Astrocyte (in vitro differentiated cells and primary cell): ENCODE measurements around the gene RASL10B. TPM values are rescaled to one million over a fixed set of nuclear protein-coding genes. Genes with fewer than 3 reads are reported as not detected.
A peak's percentile ranks its signal among the peaks of the same experiment; 100 is the strongest.

Experiments used
- DNase-seq: peaks from one replicate; pipeline ENCODE4 v3.0.0-alpha.2; 2010; ENCODE audit warnings: low read depth
- FAIRE-seq: peaks from 2 replicates; lab custom pipeline; 2011; peaks lifted over from hg19 to GRCh38; lab: Jason Lieb, UNC
- H2AFZ ChIP-seq: 2 replicates; pipeline ENCODE4 v1.6.0; 2012; ENCODE audit warnings: low read depth, low read length, inconsistent platforms
- H3K27ac ChIP-seq: 2 replicates; pipeline ENCODE4 v1.5.1; 2011; ENCODE audit warnings: low read depth, low read length, inconsistent platforms
- H3K27me3 ChIP-seq: 2 replicates; pipeline ENCODE4 v1.6.0; 2011; ENCODE audit warnings: low read length, inconsistent platforms; ENCODE audit not compliant: insufficient read depth
- H3K36me3 ChIP-seq: 2 replicates; pipeline ENCODE4 v1.5.1; 2011; ENCODE audit warnings: low read length, inconsistent platforms; ENCODE audit not compliant: insufficient read depth
- H3K4me1 ChIP-seq: 2 replicates; pipeline ENCODE4 v1.5.1; 2011; ENCODE audit warnings: low read length, inconsistent platforms; ENCODE audit not compliant: insufficient read depth
- H3K4me2 ChIP-seq: 2 replicates; pipeline ENCODE4 v1.6.0; 2012; ENCODE audit warnings: low read length, inconsistent platforms
- H3K4me3 ChIP-seq: 2 replicates; pipeline ENCODE4 v1.5.1; 2011; ENCODE audit warnings: low read depth, mild to moderate bottlenecking, low read length, inconsistent platforms; ENCODE audit not compliant: insufficient read depth
- H3K79me2 ChIP-seq: 2 replicates; pipeline ENCODE4 v1.6.0; 2012; ENCODE audit warnings: mild to moderate bottlenecking, low read length, inconsistent platforms; ENCODE audit not compliant: insufficient read depth
- H3K9ac ChIP-seq: 2 replicates; pipeline ENCODE4 v1.6.0; 2012; ENCODE audit warnings: mild to moderate bottlenecking, low read length, inconsistent platforms
- H3K9me3 ChIP-seq: 2 replicates; pipeline ENCODE4 v1.5.1; 2012; ENCODE audit warnings: low read depth, mild to moderate bottlenecking, low read length, inconsistent platforms; ENCODE audit not compliant: insufficient read depth
- H4K20me1 ChIP-seq: 2 replicates; pipeline ENCODE4 v1.6.0; 2012; ENCODE audit warnings: low read length, inconsistent platforms; ENCODE audit not compliant: insufficient read depth
- H3K27ac Mint-ChIP-seq: one replicate; pipeline ENCODE4 v1.8.0; 2021; ENCODE audit warnings: mild to moderate bottlenecking, mixed read lengths; ENCODE audit not compliant: unreplicated experiment
- H3K27me3 Mint-ChIP-seq: one replicate; pipeline ENCODE4 v1.8.0; 2021; ENCODE audit warnings: low read depth, mixed read lengths; ENCODE audit not compliant: unreplicated experiment
- H3K36me3 Mint-ChIP-seq: one replicate; pipeline ENCODE4 v1.8.0; 2021; ENCODE audit warnings: low read depth, mixed read lengths; ENCODE audit not compliant: unreplicated experiment
- H3K4me1 Mint-ChIP-seq: one replicate; pipeline ENCODE4 v1.8.0; 2021; ENCODE audit warnings: low read depth, mixed read lengths; ENCODE audit not compliant: unreplicated experiment
- H3K4me3 Mint-ChIP-seq: one replicate; pipeline ENCODE4 v1.8.0; 2021; ENCODE audit warnings: mild to moderate bottlenecking, moderate library complexity, mixed read lengths; ENCODE audit not compliant: unreplicated experiment
- H3K9me3 Mint-ChIP-seq: one replicate; pipeline ENCODE4 v1.8.0; 2021; ENCODE audit warnings: mild to moderate bottlenecking, mixed read lengths; ENCODE audit not compliant: unreplicated experiment
- EZH2 ChIP-seq: IDR thresholded peaks from 2 replicates; pipeline ENCODE4 v1.6.1; 2012; ENCODE audit warnings: mild to moderate bottlenecking, low read length, inconsistent platforms; ENCODE audit not compliant: insufficient read depth
- total RNA-seq: library from RNA; stranded (reverse); gene quantifications from 2 replicates; pipeline ENCODE4 v1.2.1, GENCODE V29; 2021
- TF ChIP-seq, protein P1 (sequence below): IDR thresholded peaks from 2 replicates; pipeline ENCODE4 v1.5.1; 2011; ENCODE audit warnings: low read depth, mild to moderate bottlenecking, inconsistent platforms, low read length, moderate library complexity; ENCODE audit not compliant: insufficient read depth

Gene RASL10B
- total RNA-seq, 1 donor from 2014 or later, result 21.7 TPM

GRCh38 chr17:35730400-35731005, 936 bp upstream of the RASL10B start:
- Histone ChIP-seq H3K9me3 (no peaks in the 10 kb centered on the region), H3K4me3 (no peak overlapping the region), H3K36me3 (peaks cover 11% of the 10 kb centered on the region), H3K27ac (no peak overlapping the region), H3K9ac (no peak overlapping the region), H4K20me1 (peaks cover 32% of the 10 kb centered on the region), H3K79me2 (no peaks in the 10 kb centered on the region), H3K4me2 (peak overlapping the region; percentile 78), H3K27me3 (no peaks in the 10 kb centered on the region), H2AFZ (no peak overlapping the region), H3K4me1 (peaks cover 30% of the 10 kb centered on the region)
- peaks cover 39% of the 10 kb centered on the region for H3K4me1 Mint-ChIP-seq
- peak overlapping the region; percentile 81 for H3K4me3 Mint-ChIP-seq
- peaks cover 16% of the 10 kb centered on the region for H3K36me3 Mint-ChIP-seq
- FAIRE-seq, result no peak
- TF ChIP-seq, protein P1, sequence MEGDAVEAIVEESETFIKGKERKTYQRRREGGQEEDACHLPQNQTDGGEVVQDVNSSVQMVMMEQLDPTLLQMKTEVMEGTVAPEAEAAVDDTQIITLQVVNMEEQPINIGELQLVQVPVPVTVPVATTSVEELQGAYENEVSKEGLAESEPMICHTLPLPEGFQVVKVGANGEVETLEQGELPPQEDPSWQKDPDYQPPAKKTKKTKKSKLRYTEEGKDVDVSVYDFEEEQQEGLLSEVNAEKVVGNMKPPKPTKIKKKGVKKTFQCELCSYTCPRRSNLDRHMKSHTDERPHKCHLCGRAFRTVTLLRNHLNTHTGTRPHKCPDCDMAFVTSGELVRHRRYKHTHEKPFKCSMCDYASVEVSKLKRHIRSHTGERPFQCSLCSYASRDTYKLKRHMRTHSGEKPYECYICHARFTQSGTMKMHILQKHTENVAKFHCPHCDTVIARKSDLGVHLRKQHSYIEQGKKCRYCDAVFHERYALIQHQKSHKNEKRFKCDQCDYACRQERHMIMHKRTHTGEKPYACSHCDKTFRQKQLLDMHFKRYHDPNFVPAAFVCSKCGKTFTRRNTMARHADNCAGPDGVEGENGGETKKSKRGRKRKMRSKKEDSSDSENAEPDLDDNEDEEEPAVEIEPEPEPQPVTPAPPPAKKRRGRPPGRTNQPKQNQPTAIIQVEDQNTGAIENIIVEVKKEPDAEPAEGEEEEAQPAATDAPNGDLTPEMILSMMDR, result no peak
- no peak for TF ChIP-seq EZH2
- H3K9me3 Mint-ChIP-seq, result no peaks in the 10 kb centered on the region
- H3K27me3 Mint-ChIP-seq, result peaks cover 3% of the 10 kb centered on the region
- DNase-seq, result no peak
- no peak overlapping the region for H3K27ac Mint-ChIP-seq

DNA sequence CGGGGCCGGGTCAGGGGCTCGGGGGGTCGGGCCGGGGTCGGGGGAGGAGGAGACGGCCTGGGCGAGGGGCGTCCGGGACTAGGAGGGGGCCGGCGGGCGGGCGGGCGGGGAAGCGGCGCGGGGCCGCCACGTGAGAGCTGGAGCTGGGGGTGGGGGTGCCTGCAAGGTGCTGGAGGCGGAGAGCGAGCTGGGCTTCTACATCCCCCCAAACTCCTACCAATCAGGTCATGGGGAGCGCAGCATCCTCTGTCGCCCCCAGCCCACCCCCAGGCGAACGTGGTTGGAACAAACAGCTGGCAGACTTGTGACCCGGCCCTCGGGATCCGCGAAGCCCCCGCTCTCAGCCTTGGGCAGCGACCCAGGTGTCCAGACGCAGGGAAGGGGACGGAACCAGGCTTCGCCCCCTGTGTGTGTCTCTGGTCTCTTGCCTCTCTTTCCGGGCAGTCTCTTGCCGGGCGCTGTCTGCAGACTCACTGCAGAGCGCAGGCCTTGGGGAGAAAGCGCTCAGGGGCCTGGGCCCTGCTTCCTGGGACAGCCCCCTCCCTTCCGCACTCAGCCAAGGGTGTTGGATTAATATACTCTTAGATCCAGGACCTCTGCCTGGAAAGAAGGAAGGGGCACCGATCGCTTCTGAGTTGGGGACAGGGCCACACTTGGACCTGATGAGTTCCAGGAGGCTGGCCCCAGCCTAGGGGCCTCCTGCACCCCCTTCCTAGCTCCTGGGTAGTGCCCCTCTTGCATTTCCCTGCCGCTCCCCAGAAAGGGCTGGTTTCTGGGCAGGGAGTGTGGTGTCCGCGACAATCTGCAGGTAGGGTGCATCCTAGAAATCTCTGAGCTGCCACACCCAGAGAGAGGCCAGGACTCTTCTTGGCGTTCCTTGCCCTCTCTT, 722 bp downstream of the RASL10B start:
- H3K9ac ChIP-seq, result peak overlapping the region; percentile 58
- no peak overlapping the region for H2AFZ ChIP-seq
- H3K36me3 ChIP-seq, result peaks cover 8% of the 10 kb centered on the region
- Mint-ChIP-seq H3K4me3 (peak overlapping the region; percentile 88), H3K9me3 (no peaks in the 10 kb centered on the region), H3K27me3 (peaks cover 6% of the 10 kb centered on the region), H3K4me1 (peaks cover 24% of the 10 kb centered on the region), H3K27ac (peak overlapping the region; percentile 80), H3K36me3 (peaks cover 11% of the 10 kb centered on the region)
- no peak for DNase-seq
- peak overlapping the region; percentile 94 for H3K4me2 ChIP-seq
- H4K20me1 ChIP-seq, result peaks cover 23% of the 10 kb centered on the region
- no peak overlapping the region for H3K27ac ChIP-seq
- no peaks in the 10 kb centered on the region for H3K9me3 ChIP-seq
- H3K79me2 ChIP-seq, result no peaks in the 10 kb centered on the region
- peak overlapping the region; percentile 62 for H3K4me3 ChIP-seq
- peaks cover 15% of the 10 kb centered on the region for H3K4me1 ChIP-seq
- TF ChIP-seq EZH2, result no peak
- TF ChIP-seq, protein P1, result no peak
- H3K27me3 ChIP-seq, result no peaks in the 10 kb centered on the region
- FAIRE-seq, result no peak

- FAIRE-seq (no peak), DNase-seq (no peak)
- H3K9ac ChIP-seq, result no peak overlapping the region
- Mint-ChIP-seq H3K27ac (no peak overlapping the region), H3K36me3 (peaks cover 11% of the 10 kb centered on the region), H3K4me3 (peak overlapping the region; percentile 88), H3K27me3 (peaks cover 6% of the 10 kb centered on the region), H3K9me3 (no peaks in the 10 kb centered on the region), H3K4me1 (peaks cover 19% of the 10 kb centered on the region)
- no peaks in the 10 kb centered on the region for H3K9me3 ChIP-seq
- H3K27ac ChIP-seq, result no peak overlapping the region
- H3K27me3 ChIP-seq, result no peaks in the 10 kb centered on the region
- H3K36me3 ChIP-seq, result peaks cover 2% of the 10 kb centered on the region
- H4K20me1 ChIP-seq, result peaks cover 17% of the 10 kb centered on the region
- peak overlapping the region; percentile 62 for H3K4me3 ChIP-seq
- peak overlapping the region; percentile 94 for H3K4me2 ChIP-seq
- H2AFZ ChIP-seq, result no peak overlapping the region
- H3K79me2 ChIP-seq, result no peaks in the 10 kb centered on the region
- peaks cover 12% of the 10 kb centered on the region for H3K4me1 ChIP-seq
- TF ChIP-seq EZH2, result no peak
- TF ChIP-seq, protein P1, result no peak
These were observed 1.3 kb downstream of the RASL10B start for GRCh38 chr17:35732806-35733136.
